SU-DHL-6 (cell line): ENCODE measurements around the gene RASIP1.

ENCODE experiments used
- H2AFZ ChIP-seq: fragments of 200-600 bp; sonication (generic); 2 replicates; pipeline ENCODE4 v1.6.1; 2014; ENCODE audit warnings: low read depth, mild to moderate bottlenecking, moderate library complexity, mixed read lengths, antibody characterized with exemption, low read length; ENCODE audit not compliant: severe bottlenecking
- H3F3A ChIP-seq: fragments of 200-600 bp; shearing (Covaris generic); 2 replicates; pipeline ENCODE4 v1.6.0; 2016; ENCODE audit warnings: antibody characterized with exemption, mild to moderate bottlenecking; ENCODE audit not compliant: insufficient read depth
- H3K27ac ChIP-seq: fragments of 200-600 bp; sonication (generic); 2 replicates; pipeline ENCODE4 v1.5.1; 2016; ENCODE audit warnings: low read depth, mild to moderate bottlenecking, low read length, moderate library complexity, mixed read lengths
- H3K27me3 ChIP-seq: fragments of 200-600 bp; sonication (generic), shearing (Covaris generic); 2 replicates; pipeline ENCODE4 v1.6.0; 2014; ENCODE audit warnings: mild to moderate bottlenecking, low read length
- H3K36me3 ChIP-seq: fragments of 200-600 bp; sonication (generic); 2 replicates; pipeline ENCODE4 v1.6.1; 2014; ENCODE audit warnings: mild to moderate bottlenecking, low read length, mixed read lengths
- H3K4me2 ChIP-seq: fragments of 300-600, 200-600 bp; shearing (Covaris generic), sonication (generic); 2 replicates; pipeline ENCODE4 v1.6.0; 2014; ENCODE audit warnings: low read length, low read depth, mild to moderate bottlenecking; ENCODE audit not compliant: poor library complexity, severe bottlenecking
- H3K4me3 ChIP-seq: fragments of 200-600 bp; sonication (generic); 2 replicates; pipeline ENCODE4 v1.5.1; 2014; ENCODE audit warnings: antibody characterized with exemption, low read length, mild to moderate bottlenecking, mixed read lengths; ENCODE audit not compliant: insufficient read depth, poor library complexity, severe bottlenecking
- H3K79me2 ChIP-seq: fragments of 200-600 bp; sonication (generic); 2 replicates; pipeline ENCODE4 v1.6.1; 2014; ENCODE audit warnings: mild to moderate bottlenecking, low read length, moderate library complexity; ENCODE audit not compliant: insufficient read depth
- H3K9ac ChIP-seq: fragments of 200-600 bp; sonication (generic); 2 replicates; pipeline ENCODE4 v1.7.0; 2014; ENCODE audit warnings: mild to moderate bottlenecking, low read length
- H3K9me2 ChIP-seq: fragments of 200-600 bp; sonication (generic); replicated peaks from 2 replicates; pipeline ENCODE4 v1.6.1; 2014; ENCODE audit warnings: low read length; ENCODE audit not compliant: insufficient read depth
- H3K9me3 ChIP-seq: fragments of 200-600 bp; sonication (generic); 2 replicates; pipeline ENCODE4 v1.6.1; 2014; ENCODE audit warnings: low read length, mixed read lengths; ENCODE audit not compliant: insufficient read depth
- H4K20me1 ChIP-seq: fragments of 200-600 bp; sonication (generic); 2 replicates; pipeline ENCODE4 v1.6.1; 2014; ENCODE audit warnings: low read depth, mild to moderate bottlenecking, antibody characterized with exemption, low read length, moderate library complexity, mixed read lengths
- EZH2phosphoT487 ChIP-seq: fragments of 200-600 bp; sonication (generic), shearing (Covaris generic); conservative IDR thresholded peaks from 2 replicates; pipeline ENCODE4 v1.6.1; 2018; ENCODE audit warnings: mild to moderate bottlenecking, antibody characterized with exemption, low read length, moderate library complexity, mixed read lengths
- TF ChIP-seq, protein P1 (sequence below): fragments of 200-600 bp; sonication (generic); IDR thresholded peaks from one replicate; pipeline ENCODE4 v1.5.1; 2017; ENCODE audit warnings: antibody characterized with exemption, mild to moderate bottlenecking, low read length, moderate library complexity; ENCODE audit not compliant: insufficient read depth, poor library complexity, severe bottlenecking

RASIP1 gene

GRCh38 chr19:48752496-48753365, 12.3 kb upstream of the RASIP1 start, which contains the start of gene FUT1:
TSS of gene FUT1 (minus strand) at chr19:48752641. CDS start at chr19:48751281, 1,360 bp downstream.
- H2AFZ ChIP-seq, result peak within 1 kb of the TSS; percentile 28
- no peak within 1 kb of the TSS for H3K27ac ChIP-seq
- no peak within 1 kb of the TSS for H3K4me3 ChIP-seq
- no peaks in the 10 kb centered on the region for H3K27me3 ChIP-seq
- no peak for TF ChIP-seq EZH2phosphoT487
- TF ChIP-seq, protein P1, sequence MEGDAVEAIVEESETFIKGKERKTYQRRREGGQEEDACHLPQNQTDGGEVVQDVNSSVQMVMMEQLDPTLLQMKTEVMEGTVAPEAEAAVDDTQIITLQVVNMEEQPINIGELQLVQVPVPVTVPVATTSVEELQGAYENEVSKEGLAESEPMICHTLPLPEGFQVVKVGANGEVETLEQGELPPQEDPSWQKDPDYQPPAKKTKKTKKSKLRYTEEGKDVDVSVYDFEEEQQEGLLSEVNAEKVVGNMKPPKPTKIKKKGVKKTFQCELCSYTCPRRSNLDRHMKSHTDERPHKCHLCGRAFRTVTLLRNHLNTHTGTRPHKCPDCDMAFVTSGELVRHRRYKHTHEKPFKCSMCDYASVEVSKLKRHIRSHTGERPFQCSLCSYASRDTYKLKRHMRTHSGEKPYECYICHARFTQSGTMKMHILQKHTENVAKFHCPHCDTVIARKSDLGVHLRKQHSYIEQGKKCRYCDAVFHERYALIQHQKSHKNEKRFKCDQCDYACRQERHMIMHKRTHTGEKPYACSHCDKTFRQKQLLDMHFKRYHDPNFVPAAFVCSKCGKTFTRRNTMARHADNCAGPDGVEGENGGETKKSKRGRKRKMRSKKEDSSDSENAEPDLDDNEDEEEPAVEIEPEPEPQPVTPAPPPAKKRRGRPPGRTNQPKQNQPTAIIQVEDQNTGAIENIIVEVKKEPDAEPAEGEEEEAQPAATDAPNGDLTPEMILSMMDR, result no peak
- H3K4me2 ChIP-seq, result peak within 1 kb of the TSS; percentile 47
- H3K9me2 ChIP-seq, result no peaks in the 10 kb centered on the region
- H3K36me3 ChIP-seq, result no peaks in the 10 kb centered on the region
- H3K79me2 ChIP-seq, result no peaks in the 10 kb centered on the region
- no peaks in the 10 kb centered on the region for H3F3A ChIP-seq
- no peaks in the 10 kb centered on the region for H3K9me3 ChIP-seq
- peak within 1 kb of the TSS; percentile 28; the same call in 1 of the 2 replicates for H3K9ac ChIP-seq
- no peaks in the 10 kb centered on the region for H4K20me1 ChIP-seq

DNA sequence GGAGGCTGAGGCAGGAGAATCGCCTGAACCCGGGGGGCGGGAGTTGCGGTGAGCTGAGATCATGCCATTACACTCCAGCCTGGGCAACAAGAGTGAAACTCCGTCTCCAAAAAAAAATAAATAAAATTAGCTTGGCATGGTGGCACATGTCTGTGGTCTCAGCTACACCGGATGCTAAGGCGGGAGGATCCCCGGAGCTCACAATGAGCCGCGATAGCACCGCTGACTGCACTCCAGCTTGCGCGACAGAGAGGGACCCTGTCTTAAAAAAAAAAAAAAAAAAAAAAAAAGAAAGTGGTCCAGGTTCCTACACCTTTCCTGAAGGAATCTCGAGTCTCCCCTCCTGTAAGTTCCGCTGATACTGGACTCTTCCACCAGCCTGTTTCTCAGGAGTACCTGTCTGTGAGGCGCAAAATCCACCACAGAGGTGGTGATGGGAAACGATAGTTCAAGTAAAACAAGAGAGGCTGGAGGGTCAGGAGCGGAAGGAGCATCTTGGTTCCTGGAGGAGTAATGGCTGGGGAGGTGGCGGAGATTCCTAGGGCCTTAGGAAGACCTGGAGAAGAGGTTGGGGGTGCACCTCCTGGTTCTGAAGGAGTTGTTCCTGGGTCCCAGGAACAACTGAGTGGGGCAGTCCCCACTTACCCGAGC, 11.6 kb upstream of the RASIP1 start:
- Histone ChIP-seq H3K9me2 (no peaks in the 10 kb centered on the region), H3K36me3 (no peaks in the 10 kb centered on the region), H3K79me2 (no peaks in the 10 kb centered on the region), H2AFZ (peak overlapping the region; percentile 28), H4K20me1 (no peaks in the 10 kb centered on the region), H3K9me3 (no peaks in the 10 kb centered on the region), H3K27ac (no peak overlapping the region), H3K4me3 (no peak overlapping the region), H3K9ac (peak overlapping the region; percentile 28; the same call in 1 of the 2 replicates), H3K4me2 (peak overlapping the region; percentile 47), H3F3A (no peaks in the 10 kb centered on the region), H3K27me3 (no peaks in the 10 kb centered on the region)
- TF ChIP-seq EZH2phosphoT487, result no peak
- TF ChIP-seq, protein P1, result no peak

DNA sequence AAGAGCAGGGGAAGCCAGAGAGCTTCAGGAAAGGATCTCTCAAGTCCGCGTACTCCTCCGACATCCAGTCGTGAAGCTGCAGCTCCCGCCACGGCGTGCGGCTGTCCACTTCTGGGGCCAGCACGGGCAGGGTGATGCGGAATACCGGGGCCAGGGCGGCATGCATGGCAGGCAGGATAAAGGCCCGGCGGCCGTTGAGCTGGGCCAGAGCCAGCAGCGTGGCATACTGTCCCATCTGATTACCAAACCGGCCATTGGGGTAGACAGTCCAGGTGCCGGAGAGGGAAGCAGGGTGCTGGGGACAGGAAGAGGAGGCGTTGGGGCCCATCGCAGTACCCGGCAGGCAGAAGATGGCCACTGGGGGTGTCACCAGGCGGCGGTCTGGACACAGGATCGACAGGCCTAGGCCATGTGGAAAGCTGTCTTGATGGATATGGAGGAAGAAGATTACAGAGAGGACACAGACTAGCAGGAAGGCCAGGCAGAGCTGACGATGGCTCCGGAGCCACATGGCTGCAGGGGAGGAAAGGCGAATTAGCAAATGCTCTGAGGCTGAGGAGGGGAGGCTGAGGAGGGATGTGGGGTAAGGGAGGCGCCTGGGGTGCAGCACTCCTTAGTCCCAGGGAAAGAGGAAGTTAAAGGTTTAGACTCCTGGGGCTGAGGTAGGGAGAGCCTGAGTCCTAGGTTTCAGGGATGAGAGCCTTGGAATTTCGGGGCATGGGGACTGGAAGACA, 10.5 kb upstream of the RASIP1 start:
- Histone ChIP-seq H3K79me2 (no peaks in the 10 kb centered on the region), H3K9me2 (no peaks in the 10 kb centered on the region), H3K9me3 (no peaks in the 10 kb centered on the region), H3K27ac (no peak overlapping the region), H3K4me3 (no peak overlapping the region), H3K9ac (no peak overlapping the region), H3F3A (no peaks in the 10 kb centered on the region), H3K4me2 (no peak overlapping the region), H4K20me1 (no peaks in the 10 kb centered on the region), H2AFZ (no peak overlapping the region), H3K36me3 (no peaks in the 10 kb centered on the region), H3K27me3 (no peaks in the 10 kb centered on the region)
- TF ChIP-seq EZH2phosphoT487, result no peak
- TF ChIP-seq, protein P1, result no peak
